ENCODE measurements around the gene MTMR11.

The MTMR11 gene

DNA sequence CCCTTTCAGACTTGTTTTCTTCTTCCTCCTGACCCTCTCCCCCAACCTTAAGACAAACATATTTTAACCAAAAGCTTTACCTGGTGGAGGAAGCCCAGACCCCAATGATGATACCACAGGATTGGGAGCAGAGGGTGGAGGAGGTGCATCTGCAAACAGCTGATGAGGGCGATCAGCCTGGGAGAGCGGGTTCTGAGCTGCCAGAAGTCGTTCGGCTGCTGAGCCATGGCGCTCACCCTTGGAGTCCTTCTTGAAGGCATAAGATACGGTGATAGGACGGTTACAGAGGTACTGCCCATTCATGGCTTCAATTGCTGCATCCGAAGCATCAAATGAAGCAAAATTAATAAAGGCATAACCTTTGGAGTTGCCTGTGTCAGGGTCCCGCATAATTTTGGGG lies 10.4 kb downstream of the MTMR11 start:
- Mint-ChIP-seq H3K36me3 (ENCODE audit: low read depth) (peaks cover 57% of the 10 kb centered on the region), H3K27me3 (no peaks in the 10 kb centered on the region), H3K9me3 (no peaks in the 10 kb centered on the region), H3K27ac (peak overlapping the region; percentile 29), H3K4me1 (ENCODE audit: low read depth) (peaks cover 38% of the 10 kb centered on the region), H3K4me3 (peak overlapping the region; percentile 96)

DNA sequence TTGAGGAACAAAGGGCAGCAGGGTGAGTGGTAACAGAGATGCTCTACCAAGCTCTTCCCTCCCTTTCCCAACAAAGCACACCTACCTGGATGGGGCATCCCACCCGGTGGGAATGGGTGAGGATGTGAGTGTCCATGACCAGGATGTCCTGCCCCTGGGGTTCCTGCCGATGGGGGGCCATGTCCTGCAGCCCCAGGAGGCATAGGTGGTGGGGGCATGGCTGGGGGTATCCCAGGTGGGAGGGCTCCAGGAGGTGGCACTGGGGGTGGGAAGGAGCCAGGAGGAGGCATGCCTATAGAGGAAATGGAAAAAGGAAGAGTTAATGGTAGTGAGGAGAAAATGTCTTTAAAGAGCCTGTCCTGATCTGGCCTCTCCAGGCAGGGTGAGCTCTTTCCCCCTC lies 10.9 kb downstream of the MTMR11 start:
- Mint-ChIP-seq H3K27me3 (no peaks in the 10 kb centered on the region), H3K4me1 (ENCODE audit: low read depth) (peaks cover 35% of the 10 kb centered on the region), H3K36me3 (ENCODE audit: low read depth) (peaks cover 57% of the 10 kb centered on the region), H3K4me3 (peak overlapping the region; percentile 96), H3K9me3 (no peaks in the 10 kb centered on the region), H3K27ac (peak overlapping the region; percentile 29)

DNA sequence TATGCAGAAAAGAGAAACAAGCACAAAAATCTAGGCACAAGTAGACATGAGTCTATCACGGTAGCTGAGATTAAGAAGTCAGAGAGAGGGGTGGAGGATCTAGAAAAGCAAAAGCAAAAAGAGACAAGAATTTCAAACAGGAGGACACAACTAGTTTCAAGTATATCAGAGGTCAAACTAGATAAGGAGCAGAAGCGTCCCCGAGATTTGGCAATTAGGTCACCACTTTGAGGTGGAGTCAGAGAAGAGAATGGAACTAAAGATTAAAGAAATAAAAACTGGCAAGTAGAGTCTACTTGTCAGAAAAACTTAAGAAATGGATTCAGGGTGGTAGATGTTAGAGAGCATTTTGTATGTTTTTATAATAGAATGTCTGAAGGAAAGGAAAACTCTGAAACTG lies 11.3 kb downstream of the MTMR11 start:
- H3K27me3 Mint-ChIP-seq = no peaks in the 10 kb centered on the region
- peaks cover 57% of the 10 kb centered on the region for H3K36me3 Mint-ChIP-seq (ENCODE audit: low read depth)
- peak overlapping the region; percentile 96 for H3K4me3 Mint-ChIP-seq
- H3K27ac Mint-ChIP-seq = peak overlapping the region; percentile 49
- H3K9me3 Mint-ChIP-seq = no peaks in the 10 kb centered on the region
- H3K4me1 Mint-ChIP-seq (ENCODE audit: low read depth) = peaks cover 35% of the 10 kb centered on the region

DNA sequence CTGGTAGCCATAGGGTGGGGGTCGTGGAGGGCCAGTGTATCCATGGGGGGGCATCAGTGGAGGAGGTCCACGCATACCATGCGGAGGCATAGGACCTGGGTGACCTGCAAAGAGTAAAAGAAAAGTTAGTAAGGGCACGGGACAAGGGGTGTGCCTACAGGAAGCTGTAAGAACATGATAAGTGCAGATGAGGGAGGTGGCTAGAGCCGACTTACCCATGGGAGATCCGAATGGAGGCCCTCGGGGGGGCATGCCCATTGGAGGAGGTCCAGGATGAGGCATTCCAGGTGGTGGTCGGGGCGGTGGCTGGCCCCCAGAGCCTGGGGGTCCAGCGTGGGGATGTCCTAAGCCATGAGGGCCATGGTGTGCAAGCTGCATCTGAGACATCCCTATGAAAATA lies 13.1 kb downstream of the MTMR11 start:
- H3K27me3 Mint-ChIP-seq = no peaks in the 10 kb centered on the region
- no peak overlapping the region for H3K4me3 Mint-ChIP-seq
- no peaks in the 10 kb centered on the region for H3K9me3 Mint-ChIP-seq
- H3K27ac Mint-ChIP-seq = peak overlapping the region; percentile 29
- H3K4me1 Mint-ChIP-seq (ENCODE audit: low read depth) = peaks cover 28% of the 10 kb centered on the region
- H3K36me3 Mint-ChIP-seq (ENCODE audit: low read depth) = peaks cover 57% of the 10 kb centered on the region

DNA sequence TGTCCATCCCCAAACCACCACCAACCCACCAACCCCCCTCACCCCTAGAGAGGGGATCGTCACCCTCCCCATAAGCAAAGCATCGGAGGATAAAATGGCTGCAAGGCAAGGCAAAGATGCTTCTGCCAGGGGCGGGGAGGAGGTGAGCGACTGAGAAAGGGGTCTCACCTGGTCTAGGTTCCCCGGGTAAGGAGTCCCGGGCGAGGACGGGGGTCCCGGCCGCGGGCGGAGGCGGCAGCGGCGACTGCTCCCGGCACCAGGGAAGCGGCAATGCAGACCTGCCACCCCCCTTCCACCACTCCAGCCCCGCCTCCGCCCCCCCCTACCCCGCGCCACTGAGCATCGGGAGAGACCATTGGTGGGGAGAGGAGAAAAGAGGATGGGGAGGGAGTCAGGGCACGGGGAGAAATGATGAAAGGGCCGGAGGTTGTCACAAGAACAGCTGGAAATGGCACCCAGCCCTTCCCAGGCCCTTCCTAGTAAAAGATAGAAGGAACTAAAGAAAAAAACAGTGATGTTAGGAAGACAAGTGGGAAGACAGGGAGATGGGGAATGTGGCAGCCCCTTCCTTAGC lies 19.0 kb downstream of the MTMR11 start, which contains the start of gene SV2A:
Gene SV2A (minus strand): TSS at position 274 of the 574 bp plus-strand sequence. CDS start 4,004 bp downstream, outside the sequence.
- H3K27me3 Mint-ChIP-seq = no peaks in the 10 kb centered on the region
- peaks cover 37% of the 10 kb centered on the region for H3K4me1 Mint-ChIP-seq (ENCODE audit: low read depth)
- H3K27ac Mint-ChIP-seq = no peak within 1 kb of the TSS
- H3K4me3 Mint-ChIP-seq = peak within 1 kb of the TSS; percentile 84
- H3K36me3 Mint-ChIP-seq (ENCODE audit: low read depth) = peaks cover 17% of the 10 kb centered on the region
- no peaks in the 10 kb centered on the region for H3K9me3 Mint-ChIP-seq

DNA sequence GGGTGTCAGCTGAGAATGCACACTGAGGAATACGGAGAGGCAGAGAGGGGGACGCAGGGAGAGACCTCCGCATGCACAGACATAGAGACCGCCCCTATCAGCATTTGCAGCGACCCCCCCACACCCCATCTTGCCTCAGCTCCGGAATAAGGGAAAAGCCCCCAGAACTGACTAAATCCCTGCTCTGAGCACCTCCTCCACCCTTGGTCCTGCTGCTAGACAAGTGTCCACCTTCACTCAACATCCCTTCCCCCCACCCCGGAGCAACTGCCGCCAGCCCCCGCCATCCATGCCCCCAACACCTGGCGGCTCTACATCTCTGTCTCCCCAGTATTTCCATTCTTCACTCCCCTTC lies 19.8 kb downstream of the MTMR11 start:
- Mint-ChIP-seq H3K27me3 (no peaks in the 10 kb centered on the region), H3K36me3 (ENCODE audit: low read depth) (peaks cover 9% of the 10 kb centered on the region), H3K9me3 (no peaks in the 10 kb centered on the region), H3K4me3 (peak overlapping the region; percentile 84), H3K4me1 (ENCODE audit: low read depth) (peaks cover 37% of the 10 kb centered on the region), H3K27ac (no peak overlapping the region)

DNA sequence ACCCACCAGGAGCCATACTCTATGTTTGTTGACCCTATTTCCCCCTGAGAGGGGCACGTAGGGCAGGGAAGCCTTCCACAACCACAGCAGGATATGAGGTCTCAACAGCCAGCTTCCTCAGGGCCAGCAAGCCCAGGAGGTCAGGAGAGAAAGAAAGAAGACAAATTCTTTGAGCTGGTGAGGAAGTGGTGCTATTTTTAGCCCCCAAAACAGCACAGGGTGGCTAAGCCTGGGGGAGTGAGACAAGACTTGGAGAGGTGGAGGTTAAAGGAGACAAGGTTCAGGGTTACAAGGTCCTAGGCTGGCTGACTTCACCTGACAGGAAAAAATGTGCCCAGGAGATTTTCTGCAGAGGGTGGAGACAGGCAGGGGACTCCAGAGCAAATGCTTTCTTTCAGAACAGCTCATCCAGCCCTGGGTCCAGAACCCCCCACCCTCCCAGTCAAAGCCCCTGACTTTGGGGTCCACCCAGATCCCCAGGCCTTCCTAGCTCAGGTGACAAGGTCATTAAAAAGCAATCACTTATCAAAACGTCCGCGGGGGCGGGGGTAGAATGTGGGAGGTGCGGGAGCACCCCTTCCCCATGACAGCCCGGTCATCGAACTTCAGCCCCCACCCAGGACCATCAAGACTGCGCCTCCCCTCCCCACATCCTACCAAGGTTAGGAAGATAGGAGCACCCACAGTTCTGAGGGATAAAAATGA lies 20.3 kb downstream of the MTMR11 start:
- Mint-ChIP-seq H3K4me1 (ENCODE audit: low read depth) (peaks cover 37% of the 10 kb centered on the region), H3K27ac (peak overlapping the region; percentile 29), H3K4me3 (peak overlapping the region; percentile 84), H3K9me3 (no peaks in the 10 kb centered on the region), H3K27me3 (no peaks in the 10 kb centered on the region), H3K36me3 (ENCODE audit: low read depth) (peaks cover 5% of the 10 kb centered on the region)

DNA sequence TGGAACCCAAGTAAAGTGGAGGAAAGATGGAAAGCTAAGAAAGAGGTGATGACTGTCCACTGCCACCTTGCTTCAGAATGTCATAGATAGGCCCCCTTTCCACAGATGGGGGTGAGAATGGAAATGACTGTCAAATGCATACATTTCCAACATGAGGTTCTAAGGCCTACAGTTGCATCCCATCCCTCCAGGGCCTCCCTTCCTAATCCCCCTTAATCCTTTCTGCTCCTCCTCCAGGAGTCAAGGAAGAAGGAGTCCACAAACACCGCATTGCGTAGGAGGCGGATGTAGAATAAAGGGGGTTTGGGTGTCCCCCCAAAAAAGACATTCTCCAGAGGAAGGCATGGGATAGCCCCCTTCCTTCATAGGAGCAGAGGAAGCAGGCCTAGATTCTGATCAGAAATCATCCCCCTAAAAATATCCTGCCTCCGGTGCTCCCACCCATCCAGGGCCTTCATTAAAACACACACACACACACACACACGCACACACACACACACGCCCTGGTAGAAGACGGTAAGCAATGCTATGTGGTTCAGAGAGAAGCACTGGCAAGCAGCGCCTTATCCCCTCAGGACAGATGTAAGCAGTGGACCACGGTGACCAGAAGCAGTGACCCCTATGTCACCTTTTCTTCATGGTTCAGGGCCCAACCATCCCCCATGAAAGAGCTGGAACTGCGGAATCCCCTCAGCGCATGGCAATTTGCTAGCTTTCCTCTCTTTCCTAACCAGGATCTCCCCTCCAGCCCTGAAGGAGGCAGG lies 21.1 kb downstream of the MTMR11 start:
- Mint-ChIP-seq H3K4me1 (ENCODE audit: low read depth) (peaks cover 37% of the 10 kb centered on the region), H3K36me3 (ENCODE audit: low read depth) (peaks cover 5% of the 10 kb centered on the region), H3K4me3 (peak overlapping the region; percentile 84), H3K27me3 (no peaks in the 10 kb centered on the region), H3K9me3 (no peaks in the 10 kb centered on the region), H3K27ac (peak overlapping the region; percentile 29)

DNA sequence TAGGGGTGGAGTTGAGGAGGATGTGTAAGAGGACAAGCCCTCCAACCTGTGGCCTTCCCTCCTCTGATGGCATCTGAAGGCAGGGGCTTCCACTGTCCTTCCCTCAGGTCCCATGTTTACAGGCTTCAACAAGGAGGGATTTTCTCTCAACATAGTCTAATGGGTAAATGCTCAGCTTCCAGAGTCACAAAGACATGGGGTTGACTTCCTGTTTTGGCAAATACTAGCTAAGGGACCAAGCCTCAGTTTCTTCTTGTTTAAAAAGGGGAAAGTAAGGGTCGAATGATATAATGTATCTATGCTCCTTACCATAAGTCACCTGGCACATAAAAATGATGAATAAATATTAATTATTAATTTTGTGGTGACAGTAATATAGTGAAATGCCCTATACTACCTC lies 22.1 kb downstream of the MTMR11 start:
- H3K9me3 Mint-ChIP-seq = no peaks in the 10 kb centered on the region
- peaks cover 37% of the 10 kb centered on the region for H3K4me1 Mint-ChIP-seq (ENCODE audit: low read depth)
- H3K4me3 Mint-ChIP-seq = no peak overlapping the region
- H3K36me3 Mint-ChIP-seq (ENCODE audit: low read depth) = peaks cover 5% of the 10 kb centered on the region
- H3K27ac Mint-ChIP-seq = no peak overlapping the region
- H3K27me3 Mint-ChIP-seq = no peaks in the 10 kb centered on the region

DNA sequence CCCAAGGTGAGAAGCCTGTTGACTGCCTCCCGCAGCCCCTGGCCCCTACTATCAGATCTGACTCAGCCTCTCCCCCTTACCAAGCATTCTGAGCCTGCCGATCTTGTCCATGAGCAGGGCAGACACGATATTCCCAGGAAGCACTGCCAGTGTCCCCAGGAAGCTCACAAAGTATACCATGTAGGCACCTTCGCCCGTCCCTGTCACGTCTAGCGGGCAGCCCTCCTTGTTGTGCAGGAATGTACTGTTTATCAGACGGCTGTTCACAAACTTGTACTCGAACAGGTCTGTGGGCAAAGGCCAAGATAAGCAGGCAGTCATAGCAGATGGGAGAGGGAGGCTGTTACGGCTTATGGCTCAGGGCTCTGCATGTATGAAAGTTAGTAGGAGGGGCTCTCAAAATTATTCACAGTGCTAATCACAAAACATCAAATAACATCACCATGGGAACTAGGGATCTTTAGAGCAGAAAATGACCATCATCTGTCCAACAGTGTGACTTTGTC lies 30.1 kb downstream of the MTMR11 start:
- Mint-ChIP-seq H3K27me3 (no peaks in the 10 kb centered on the region), H3K36me3 (ENCODE audit: low read depth) (peaks cover 14% of the 10 kb centered on the region), H3K27ac (no peak overlapping the region), H3K4me1 (ENCODE audit: low read depth) (no peaks in the 10 kb centered on the region), H3K4me3 (no peak overlapping the region), H3K9me3 (no peaks in the 10 kb centered on the region)

DNA sequence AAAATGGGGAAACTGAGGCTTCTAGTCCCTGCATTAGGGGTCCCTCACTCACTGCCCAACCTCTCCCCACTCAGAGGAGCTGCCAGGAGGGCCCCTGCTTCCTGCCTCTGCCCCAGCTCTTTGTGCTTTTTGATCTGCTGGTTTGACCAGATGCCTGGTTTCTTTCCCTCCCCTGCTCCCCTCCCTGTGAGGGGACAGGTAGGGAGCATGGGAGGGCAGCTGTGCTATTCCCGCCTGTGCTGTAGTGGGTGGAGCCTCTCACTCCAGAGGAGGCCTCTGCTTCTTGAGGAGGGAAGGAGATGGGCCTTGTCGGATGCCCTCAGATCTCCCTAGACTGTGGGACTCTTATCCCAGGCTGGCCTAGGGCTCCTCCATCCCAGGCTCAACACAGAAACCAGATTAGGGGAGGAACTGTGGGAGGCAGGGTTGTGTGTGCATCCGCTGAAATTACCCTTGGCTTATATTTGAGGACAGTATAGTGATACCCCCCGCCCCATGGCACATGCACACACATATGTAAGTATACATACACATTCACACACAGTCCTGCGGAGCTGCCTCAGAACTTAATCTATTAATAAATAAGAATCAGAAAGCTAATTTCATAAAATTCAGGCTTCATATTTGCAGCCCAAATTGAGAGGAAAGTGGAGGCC lies 32.7 kb downstream of the MTMR11 start:
- Mint-ChIP-seq H3K9me3 (peaks cover 4% of the 10 kb centered on the region), H3K27ac (no peak overlapping the region), H3K36me3 (ENCODE audit: low read depth) (peaks cover 21% of the 10 kb centered on the region), H3K27me3 (no peaks in the 10 kb centered on the region), H3K4me3 (no peak overlapping the region), H3K4me1 (ENCODE audit: low read depth) (peaks cover 21% of the 10 kb centered on the region)

DNA sequence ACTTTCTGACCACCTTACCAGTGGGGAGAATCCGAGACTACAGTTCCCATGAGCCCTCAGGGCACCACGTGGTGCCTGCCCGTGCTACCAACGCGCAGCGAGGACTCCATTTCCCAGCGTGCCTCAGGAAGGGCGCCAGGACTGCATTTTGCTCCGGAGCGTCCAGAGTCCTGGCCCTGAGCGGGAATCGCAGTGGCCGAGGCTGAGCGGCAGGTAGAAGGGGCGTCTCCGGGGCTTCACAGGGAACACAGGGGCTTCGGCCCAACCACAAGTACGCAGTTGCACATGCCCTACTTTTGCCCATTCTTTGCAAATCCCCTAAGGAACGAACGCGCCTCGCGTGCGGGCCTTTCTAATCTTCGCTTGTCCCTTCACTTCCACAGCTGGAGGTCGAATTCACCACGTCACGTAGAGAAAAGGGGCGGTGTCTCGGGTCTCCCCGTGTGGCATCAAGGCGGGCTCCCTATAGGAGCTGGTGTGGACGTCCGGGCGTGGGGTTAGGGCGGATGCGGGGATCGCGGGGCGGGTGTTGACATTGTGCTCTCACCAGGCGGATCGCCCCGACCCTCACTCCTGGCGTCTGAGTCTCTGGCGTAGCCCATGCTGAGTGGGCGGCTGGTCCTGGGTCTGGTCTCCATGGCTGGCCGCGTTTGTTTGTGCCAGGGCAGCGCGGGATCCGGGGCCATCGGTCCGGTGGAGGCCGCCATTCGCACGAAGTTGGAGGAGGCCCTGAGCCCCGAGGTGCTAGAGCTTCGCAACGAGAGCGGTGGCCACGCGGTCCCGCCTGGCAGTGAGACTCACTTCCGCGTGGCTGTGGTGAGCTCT lies 37.0 kb downstream of the MTMR11 start, which contains the start of gene BOLA1:
Gene BOLA1 (plus strand): TSS at position 109 of the 825 bp plus-strand sequence. CDS start 492 bp downstream, at position 601.
- Mint-ChIP-seq H3K27me3 (no peaks in the 10 kb centered on the region), H3K9me3 (peaks cover 5% of the 10 kb centered on the region), H3K4me3 (peak within 1 kb of the TSS; percentile 89), H3K4me1 (ENCODE audit: low read depth) (peaks cover 24% of the 10 kb centered on the region), H3K36me3 (ENCODE audit: low read depth) (peaks cover 12% of the 10 kb centered on the region), H3K27ac (peak within 1 kb of the TSS; percentile 90)

DNA sequence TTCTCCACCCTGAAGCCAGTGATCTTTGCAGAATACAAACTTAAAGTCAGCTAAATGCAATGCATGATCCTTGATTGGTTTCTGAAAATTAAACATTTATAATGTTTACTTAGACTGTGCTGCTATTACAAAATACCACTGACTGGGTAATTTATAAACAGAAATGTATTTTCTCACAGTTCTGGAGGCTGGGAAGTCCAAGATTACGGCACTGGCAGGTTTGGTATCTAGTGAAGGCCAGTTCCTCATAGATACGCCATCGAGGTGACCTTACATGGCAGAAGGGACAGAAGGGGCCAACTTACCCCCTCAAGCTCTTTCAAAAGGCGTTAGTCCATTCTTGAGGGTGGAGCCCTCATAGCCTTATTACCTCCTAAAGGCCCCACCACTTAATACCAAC lies 40.1 kb downstream of the MTMR11 start:
- H3K9me3 Mint-ChIP-seq = peaks cover 5% of the 10 kb centered on the region
- peaks cover 7% of the 10 kb centered on the region for H3K36me3 Mint-ChIP-seq (ENCODE audit: low read depth)
- H3K27ac Mint-ChIP-seq = no peak overlapping the region

DNA sequence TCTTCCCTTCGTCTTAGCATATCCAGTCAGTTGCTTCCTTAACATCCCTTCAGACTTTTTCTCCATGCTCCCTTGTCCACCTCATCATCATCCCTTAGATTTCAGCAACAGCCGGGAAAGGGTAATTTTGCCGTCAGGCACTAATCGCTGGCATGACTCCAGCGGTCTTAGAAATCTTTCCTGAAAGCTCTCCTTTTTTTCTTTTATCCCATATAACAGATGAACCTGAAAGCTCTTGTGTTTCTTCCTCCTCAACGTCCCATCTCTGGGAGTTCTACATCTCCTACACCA lies 47.7 kb downstream of the MTMR11 start:
- Mint-ChIP-seq H3K27me3 (no peaks in the 10 kb centered on the region), H3K4me3 (no peak overlapping the region), H3K9me3 (no peaks in the 10 kb centered on the region), H3K4me1 (ENCODE audit: low read depth) (peaks cover 4% of the 10 kb centered on the region), H3K36me3 (ENCODE audit: low read depth) (no peaks in the 10 kb centered on the region), H3K27ac (no peak overlapping the region)

More for the DNA sequence above, 40.1 kb downstream of the MTMR11 start:
- Mint-ChIP-seq H3K4me1 (ENCODE audit: low read depth) (peaks cover 24% of the 10 kb centered on the region), H3K4me3 (no peak overlapping the region), H3K27me3 (no peaks in the 10 kb centered on the region)
